HEK293 (cell line): ENCODE data around the gene STEAP3.

Experiments used
- CTCF ChIA-PET: fragments of 350-600 bp; formaldehyde crosslinking; extraction: SDS; loops from one replicate; lab custom pipeline; 2021; ENCODE audit warnings: antibody characterized with exemption; lab: Yijun Ruan, JAX
- POLR2A ChIA-PET: fragments of 300-600 bp; formaldehyde crosslinking; extraction: SDS; loops from one replicate; lab custom pipeline; 2020; ENCODE audit warnings: antibody characterized with exemption, inconsistent platforms; lab: Yijun Ruan, JAX
- H3K27ac ChIP-seq: fragments of 200-500 bp; sonication (Bioruptor generic); 2 replicates; pipeline ENCODE4 v1.5.1; 2014; ENCODE audit warnings: low read depth, low read length, control low read depth, inconsistent platforms; ENCODE audit errors: extremely low read depth
- H3K36me3 ChIP-seq, 2 experiments: fragments of 200-500 bp in 1 of 2; sonication (Bioruptor generic) in 1 of 2; 1 replicate in 1 of 2; 2 replicates in 1 of 2; pipeline ENCODE4 v1.5.1; 2014 to 2017; ENCODE audit warnings: inconsistent platforms in 2 of 2, low read length in 2 of 2; ENCODE audit not compliant: control insufficient read depth in 2 of 2, insufficient read depth in 1 of 2
- H3K4me1 ChIP-seq: fragments of 200-500 bp; sonication (Bioruptor generic); 2 replicates; pipeline ENCODE4 v1.5.1; 2014; ENCODE audit warnings: mild to moderate bottlenecking, low read length, inconsistent platforms; ENCODE audit not compliant: control insufficient read depth, insufficient read depth
- H3K4me3 ChIP-seq: 2 replicates; pipeline ENCODE4 v1.5.1; 2011; ENCODE audit warnings: low read depth, mild to moderate bottlenecking, control low read depth, low read length, moderate library complexity
- H3K9me3 ChIP-seq: fragments of 200-500 bp; sonication (Bioruptor generic); 2 replicates; pipeline ENCODE4 v1.5.1; 2014; ENCODE audit warnings: low read depth, low read length, inconsistent platforms; ENCODE audit not compliant: control insufficient read depth, insufficient read depth
- KLF7 ChIP-seq: fragments of 450-650 bp; formaldehyde crosslinking; IDR thresholded peaks from 2 replicates; pipeline ENCODE4 v1.5.1; 2016; ENCODE audit warnings: missing biosample characterization, missing genetic modification characterization, borderline replicate concordance
- OVOL3 ChIP-seq: fragments of 450-650 bp; formaldehyde crosslinking; IDR thresholded peaks from 2 replicates; pipeline ENCODE4 v1.5.1; 2016; ENCODE audit warnings: missing biosample characterization, missing genetic modification characterization
- SETDB1 ChIP-seq: IDR thresholded peaks from one replicate; pipeline ENCODE4 v1.6.1; 2017; ENCODE audit warnings: mild to moderate bottlenecking, low read length, moderate library complexity, mixed read lengths; ENCODE audit not compliant: insufficient read length
- ZBTB8A ChIP-seq: fragments of 450-650 bp; formaldehyde crosslinking; IDR thresholded peaks from 2 replicates; pipeline ENCODE4 v1.5.1; 2016; ENCODE audit warnings: missing biosample characterization, missing genetic modification characterization
- ZNF112 ChIP-seq: fragments of 450-650 bp; formaldehyde crosslinking; IDR thresholded peaks from 2 replicates; pipeline ENCODE4 v1.5.0; 2017; ENCODE audit warnings: missing biosample characterization, missing genetic modification characterization
- ZNF133 ChIP-seq: fragments of 450-650 bp; formaldehyde crosslinking; IDR thresholded peaks from 2 replicates; pipeline ENCODE4 v1.5.1; 2016; ENCODE audit warnings: missing biosample characterization, missing genetic modification characterization
- ZNF16 ChIP-seq: fragments of 450-650 bp; formaldehyde crosslinking; IDR thresholded peaks from 2 replicates; pipeline ENCODE4 v1.5.1; 2016; ENCODE audit warnings: low read depth, missing biosample characterization, missing genetic modification characterization
- ZNF23 ChIP-seq: fragments of 450-650 bp; formaldehyde crosslinking; IDR thresholded peaks from 2 replicates; pipeline ENCODE4 v1.5.1; 2016; ENCODE audit warnings: missing biosample characterization, missing genetic modification characterization, borderline replicate concordance
- ZNF24 ChIP-seq: fragments of 450-650 bp; formaldehyde crosslinking; IDR thresholded peaks from 2 replicates; pipeline ENCODE4 v1.5.1; 2016; ENCODE audit warnings: missing biosample characterization, missing genetic modification characterization
- ZNF302 ChIP-seq: fragments of 450-650 bp; formaldehyde crosslinking; IDR thresholded peaks from 2 replicates; pipeline ENCODE4 v1.5.1; 2016; ENCODE audit warnings: missing biosample characterization, missing genetic modification characterization, low read depth
- ZNF394 ChIP-seq: fragments of 450-650 bp; formaldehyde crosslinking; IDR thresholded peaks from 2 replicates; pipeline ENCODE4 v1.5.1; 2016; ENCODE audit warnings: missing biosample characterization, missing genetic modification characterization, mild to moderate bottlenecking, moderate library complexity, borderline replicate concordance
- ZNF544 ChIP-seq: fragments of 450-650 bp; formaldehyde crosslinking; IDR thresholded peaks from 2 replicates; pipeline ENCODE4 v1.5.0; 2017; ENCODE audit warnings: missing biosample characterization, missing genetic modification characterization
- ZSCAN30 ChIP-seq: fragments of 450-650 bp; IDR thresholded peaks from 2 replicates; pipeline ENCODE4 v1.5.1; 2018; ENCODE audit warnings: missing biosample characterization, mild to moderate bottlenecking, missing genetic modification characterization, moderate library complexity
- TF ChIP-seq, protein P1 (sequence below): fragments of 450-650 bp; formaldehyde crosslinking; IDR thresholded peaks from 2 replicates; pipeline ENCODE4 v1.5.1; 2016; ENCODE audit warnings: missing biosample characterization, missing genetic modification characterization
- TF ChIP-seq, protein P2 (sequence below): fragments of 450-650 bp; formaldehyde crosslinking; IDR thresholded peaks from 2 replicates; pipeline ENCODE4 v1.5.1; 2016; ENCODE audit warnings: missing biosample characterization, missing genetic modification characterization
- TF ChIP-seq, protein P3 (sequence below): fragments of 450-650 bp; formaldehyde crosslinking; IDR thresholded peaks from 2 replicates; pipeline ENCODE4 v1.5.1; 2016; ENCODE audit warnings: missing biosample characterization, missing genetic modification characterization
- TF ChIP-seq, protein P4 (sequence below): fragments of 450-650 bp; formaldehyde crosslinking; IDR thresholded peaks from 2 replicates; pipeline ENCODE4 v1.5.1; 2016; ENCODE audit warnings: missing biosample characterization, missing genetic modification characterization

STEAP3 gene

DNA sequence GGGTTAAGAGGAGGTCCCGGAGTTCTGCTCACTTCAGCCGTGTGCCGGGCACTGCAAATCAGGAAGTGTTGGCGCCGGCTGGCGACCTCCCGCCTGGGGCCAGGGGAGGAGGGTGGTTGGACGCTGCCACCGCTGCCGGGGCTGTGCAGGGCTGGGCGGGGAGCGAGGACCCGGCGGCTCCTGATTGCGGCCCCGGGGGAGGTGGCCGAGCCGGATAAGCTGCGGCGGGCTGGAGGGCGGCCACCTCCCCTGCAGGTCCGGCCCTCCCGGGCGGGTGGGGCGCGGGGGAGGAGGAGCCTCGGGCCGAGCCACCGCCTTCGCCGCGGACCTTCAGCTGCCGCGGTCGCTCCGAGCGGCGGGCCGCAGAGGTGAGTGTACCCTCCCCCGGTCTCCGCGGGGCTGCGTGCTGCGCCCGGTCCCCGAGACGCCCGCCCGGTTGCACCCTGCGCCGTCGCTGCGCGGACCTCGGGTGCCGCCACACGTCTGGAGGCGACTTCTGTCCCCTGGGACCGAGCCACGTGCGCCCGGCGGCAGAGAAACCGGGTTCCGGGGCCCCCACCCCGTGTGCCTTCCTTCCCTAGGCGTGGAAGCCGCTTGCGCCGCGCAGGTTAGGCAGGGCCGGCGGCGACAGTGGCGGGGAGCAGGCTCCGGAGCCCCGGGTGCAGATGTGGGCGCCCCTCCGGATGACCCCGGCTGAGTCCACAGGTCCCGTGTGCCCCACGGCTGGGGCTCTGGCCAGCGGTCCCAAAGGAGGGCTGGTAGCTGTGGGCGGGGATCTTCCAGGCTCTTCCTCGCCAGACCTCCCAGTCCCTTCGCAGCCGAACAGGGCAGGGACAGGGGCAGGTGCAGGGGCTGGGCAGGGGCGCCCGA lies at the start of gene STEAP3 (continued):
- TF ChIP-seq, protein P1, sequence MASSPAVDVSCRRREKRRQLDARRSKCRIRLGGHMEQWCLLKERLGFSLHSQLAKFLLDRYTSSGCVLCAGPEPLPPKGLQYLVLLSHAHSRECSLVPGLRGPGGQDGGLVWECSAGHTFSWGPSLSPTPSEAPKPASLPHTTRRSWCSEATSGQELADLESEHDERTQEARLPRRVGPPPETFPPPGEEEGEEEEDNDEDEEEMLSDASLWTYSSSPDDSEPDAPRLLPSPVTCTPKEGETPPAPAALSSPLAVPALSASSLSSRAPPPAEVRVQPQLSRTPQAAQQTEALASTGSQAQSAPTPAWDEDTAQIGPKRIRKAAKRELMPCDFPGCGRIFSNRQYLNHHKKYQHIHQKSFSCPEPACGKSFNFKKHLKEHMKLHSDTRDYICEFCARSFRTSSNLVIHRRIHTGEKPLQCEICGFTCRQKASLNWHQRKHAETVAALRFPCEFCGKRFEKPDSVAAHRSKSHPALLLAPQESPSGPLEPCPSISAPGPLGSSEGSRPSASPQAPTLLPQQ (tag by site-specific recombination): 0 out of 2 replicates have a peak, but pooled peaks have one; percentile 45
- TF ChIP-seq ZNF302 (no peak), SETDB1 (no peak), ZSCAN30 (tag by site-specific recombination) (0 out of 2 replicates have a peak, but pooled peaks have one; percentile 38), KLF7 (tag by site-specific recombination) (no peak), ZBTB8A (tag by site-specific recombination) (peak; percentile 70), ZNF23 (tag by site-specific recombination) (no peak), ZNF133 (tag by site-specific recombination) (no peak)
- TF ChIP-seq, protein P2, sequence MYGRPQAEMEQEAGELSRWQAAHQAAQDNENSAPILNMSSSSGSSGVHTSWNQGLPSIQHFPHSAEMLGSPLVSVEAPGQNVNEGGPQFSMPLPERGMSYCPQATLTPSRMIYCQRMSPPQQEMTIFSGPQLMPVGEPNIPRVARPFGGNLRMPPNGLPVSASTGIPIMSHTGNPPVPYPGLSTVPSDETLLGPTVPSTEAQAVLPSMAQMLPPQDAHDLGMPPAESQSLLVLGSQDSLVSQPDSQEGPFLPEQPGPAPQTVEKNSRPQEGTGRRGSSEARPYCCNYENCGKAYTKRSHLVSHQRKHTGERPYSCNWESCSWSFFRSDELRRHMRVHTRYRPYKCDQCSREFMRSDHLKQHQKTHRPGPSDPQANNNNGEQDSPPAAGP (tag by site-specific recombination): 0 out of 2 replicates have a peak, but pooled peaks have one; percentile 43
- TF ChIP-seq, protein P3, sequence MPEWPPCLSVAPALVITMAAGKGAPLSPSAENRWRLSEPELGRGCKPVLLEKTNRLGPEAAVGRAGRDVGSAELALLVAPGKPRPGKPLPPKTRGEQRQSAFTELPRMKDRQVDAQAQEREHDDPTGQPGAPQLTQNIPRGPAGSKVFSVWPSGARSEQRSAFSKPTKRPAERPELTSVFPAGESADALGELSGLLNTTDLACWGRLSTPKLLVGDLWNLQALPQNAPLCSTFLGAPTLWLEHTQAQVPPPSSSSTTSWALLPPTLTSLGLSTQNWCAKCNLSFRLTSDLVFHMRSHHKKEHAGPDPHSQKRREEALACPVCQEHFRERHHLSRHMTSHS (tag by site-specific recombination): no peak

DNA sequence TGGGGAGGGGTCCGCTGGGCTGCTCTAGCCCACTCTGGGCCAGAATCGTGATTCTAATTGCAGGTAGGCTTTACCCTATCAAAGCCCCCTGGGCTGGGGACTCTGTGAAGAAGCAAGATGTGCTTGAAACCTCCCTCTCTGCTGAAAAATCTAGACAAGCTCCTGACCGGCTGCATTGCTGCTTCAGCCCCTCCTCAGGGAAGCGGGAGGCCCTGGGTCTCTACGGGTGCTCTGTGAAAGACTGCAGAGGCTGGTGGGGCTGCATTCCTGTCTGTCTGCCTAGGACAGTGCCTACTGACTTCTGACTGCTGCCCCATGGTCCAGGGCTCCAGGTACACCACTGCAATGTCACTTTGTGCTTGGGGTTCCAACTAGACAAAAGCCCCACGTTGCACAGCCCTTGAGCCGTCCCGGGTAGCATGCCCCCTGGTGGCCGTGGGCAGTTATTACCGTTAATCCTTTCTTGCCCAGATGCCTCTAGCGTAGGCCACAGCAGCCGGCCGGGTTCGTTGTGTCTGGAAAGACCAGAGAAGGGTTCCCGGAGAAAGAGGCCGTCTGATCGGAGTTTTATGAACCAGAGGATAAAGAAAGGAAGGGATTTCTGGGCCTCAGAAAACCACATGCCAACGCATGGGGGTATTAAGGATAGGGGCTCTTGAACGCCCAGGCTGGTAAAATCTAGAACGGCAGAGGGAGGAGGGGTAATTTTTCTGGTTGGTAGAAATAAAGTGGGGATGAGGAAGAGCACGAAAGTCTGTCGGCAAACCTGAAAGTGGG lies 49.2 kb upstream of the STEAP3 start:
- TF ChIP-seq, protein P4, sequence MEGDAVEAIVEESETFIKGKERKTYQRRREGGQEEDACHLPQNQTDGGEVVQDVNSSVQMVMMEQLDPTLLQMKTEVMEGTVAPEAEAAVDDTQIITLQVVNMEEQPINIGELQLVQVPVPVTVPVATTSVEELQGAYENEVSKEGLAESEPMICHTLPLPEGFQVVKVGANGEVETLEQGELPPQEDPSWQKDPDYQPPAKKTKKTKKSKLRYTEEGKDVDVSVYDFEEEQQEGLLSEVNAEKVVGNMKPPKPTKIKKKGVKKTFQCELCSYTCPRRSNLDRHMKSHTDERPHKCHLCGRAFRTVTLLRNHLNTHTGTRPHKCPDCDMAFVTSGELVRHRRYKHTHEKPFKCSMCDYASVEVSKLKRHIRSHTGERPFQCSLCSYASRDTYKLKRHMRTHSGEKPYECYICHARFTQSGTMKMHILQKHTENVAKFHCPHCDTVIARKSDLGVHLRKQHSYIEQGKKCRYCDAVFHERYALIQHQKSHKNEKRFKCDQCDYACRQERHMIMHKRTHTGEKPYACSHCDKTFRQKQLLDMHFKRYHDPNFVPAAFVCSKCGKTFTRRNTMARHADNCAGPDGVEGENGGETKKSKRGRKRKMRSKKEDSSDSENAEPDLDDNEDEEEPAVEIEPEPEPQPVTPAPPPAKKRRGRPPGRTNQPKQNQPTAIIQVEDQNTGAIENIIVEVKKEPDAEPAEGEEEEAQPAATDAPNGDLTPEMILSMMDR: peak; percentile 58; the same call in 1 of the 2 replicates
- no peak for TF ChIP-seq ZNF23 (tag by site-specific recombination)
- no peak for TF ChIP-seq ZNF544 (tag by site-specific recombination)
- TF ChIP-seq ZNF24: no peak
- no peak for TF ChIP-seq OVOL3 (tag by site-specific recombination)
- no peak for TF ChIP-seq ZNF16 (tag by site-specific recombination)
- TF ChIP-seq ZNF394 (tag by site-specific recombination): no peak
- no peak for TF ChIP-seq ZNF112 (tag by site-specific recombination)
- TF ChIP-seq, all 188 proteins: peak for 1
- Histone ChIP-seq H3K4me3 (no peak overlapping the region), H3K9me3 (no peaks in the 10 kb centered on the region), H3K4me1 (no peaks in the 10 kb centered on the region), H3K27ac (no peak overlapping the region), H3K36me3 (no peaks in the 10 kb centered on the region)
- CTCF ChIA-PET: interaction anchor here (0.6 to 4.0 kb wide), 10 partner anchors 10 to 1777 kb away, joined by 3 to 13 read pairs (median 6); no protein-coding TSS in a partner anchor
- POLR2A ChIA-PET: no interaction called here
